Stimulated activated CD4-positive, alpha-beta T cell treated with anti-CD3 and anti-CD28 coated beads, Interleukin-15, amount 100 ng/mL, for 24 hours (primary cell): ENCODE data around the gene PRSS12.

Source experiments
- DNase-seq: peaks from one replicate; pipeline ENCODE4 v3.0.0-alpha.2; 2020

Gene PRSS12

GRCh38 chr4:118356731-118357130 lies 3.9 kb upstream of the PRSS12 start:
- DNase-seq, result no peak

DNA sequence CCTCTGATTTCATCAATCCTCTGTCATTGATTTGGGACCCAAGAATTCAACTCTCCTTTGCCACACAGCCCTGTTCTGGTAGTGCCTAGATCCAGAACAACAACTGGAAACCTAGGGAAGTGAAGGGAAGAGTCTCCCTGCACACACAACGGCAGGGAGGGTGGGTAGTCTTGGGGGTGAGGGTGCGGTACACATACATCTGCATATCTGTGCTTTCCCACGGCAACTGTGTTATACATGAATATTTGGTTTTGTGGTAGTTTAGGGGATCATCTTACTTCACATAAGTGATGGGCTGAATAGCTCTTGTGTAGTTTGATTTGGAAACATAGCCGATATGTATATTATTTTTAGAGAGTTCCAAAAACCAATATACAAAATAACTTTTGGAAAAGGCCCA lies 3.3 kb upstream of the PRSS12 start:
- DNase-seq, result no peak

GRCh38 chr4:118354913-118355312 lies 2.1 kb upstream of the PRSS12 start:
- DNase-seq, result no peak

DNA sequence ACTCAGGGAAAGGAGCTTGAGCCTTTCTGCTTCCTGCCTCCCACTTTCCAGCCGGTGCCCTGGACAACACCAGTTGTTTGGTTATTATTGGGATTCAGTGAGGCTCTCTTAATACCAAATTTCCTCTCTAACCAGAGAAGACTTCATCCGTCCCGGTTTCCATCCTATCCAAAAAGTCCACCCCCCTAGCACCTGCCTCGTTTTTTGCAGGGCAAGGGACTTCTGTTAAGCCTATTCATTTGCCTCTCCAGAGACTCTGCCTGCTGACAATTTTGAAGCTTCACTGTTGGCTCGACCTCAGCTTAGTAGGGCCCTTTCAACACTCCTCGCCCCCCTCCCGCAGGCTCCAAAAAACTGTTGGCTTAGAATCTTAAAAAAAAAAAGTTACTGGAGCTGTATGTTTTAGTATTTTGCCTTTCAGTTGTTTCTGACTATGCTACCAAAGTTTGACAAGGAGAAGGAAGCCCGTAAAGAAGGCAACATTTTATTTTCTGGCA lies 779 bp upstream of the PRSS12 start:
- DNase-seq, result no peak

DNA sequence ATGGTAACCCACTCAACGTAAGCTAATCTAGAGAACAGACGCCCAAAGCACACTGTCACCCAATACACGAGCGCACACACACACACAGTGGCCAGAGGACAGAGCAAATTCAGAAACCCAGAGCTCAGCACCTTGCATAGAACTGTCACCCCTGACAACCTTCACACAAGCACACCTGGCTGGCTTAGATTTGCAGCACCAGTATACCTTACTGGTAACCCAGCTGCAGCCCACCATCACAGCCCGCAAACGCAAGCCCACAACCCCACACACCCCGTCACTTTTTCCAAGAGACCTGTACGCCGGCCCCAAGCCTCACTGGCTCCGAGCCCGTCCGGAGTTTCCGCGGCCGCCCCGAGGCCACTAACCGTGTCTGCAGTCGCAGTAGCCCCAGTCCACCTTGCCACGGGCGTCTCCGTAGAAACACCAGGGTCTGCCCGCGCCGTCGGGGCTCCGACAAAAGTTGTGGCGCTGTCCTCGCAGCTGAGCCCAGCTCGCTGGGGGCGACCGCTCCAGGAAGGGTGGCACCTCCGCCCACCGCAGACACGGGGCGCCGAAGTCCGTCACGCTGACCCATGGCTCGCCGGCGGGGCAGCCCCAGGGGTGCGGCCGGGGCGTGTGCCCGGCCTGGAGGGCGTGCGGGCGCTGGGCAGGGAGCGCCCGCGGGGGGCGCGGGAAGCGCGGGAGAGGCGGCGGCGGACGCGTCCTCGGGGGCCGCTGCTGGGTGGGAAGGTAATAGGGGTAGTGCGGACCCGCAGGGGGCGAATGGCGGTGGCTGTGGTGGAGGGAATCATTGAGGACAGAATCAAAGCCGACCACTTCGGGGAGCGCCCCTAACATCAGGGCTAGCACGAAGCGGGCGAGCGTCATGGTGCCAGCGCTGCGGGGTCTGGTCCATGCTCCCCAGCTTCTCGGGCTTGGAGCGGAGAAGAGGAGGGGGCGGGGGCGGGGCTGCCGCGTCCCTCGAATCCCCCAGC lies 664 bp downstream of the PRSS12 start:
- DNase-seq, result peak; percentile 9

DNA sequence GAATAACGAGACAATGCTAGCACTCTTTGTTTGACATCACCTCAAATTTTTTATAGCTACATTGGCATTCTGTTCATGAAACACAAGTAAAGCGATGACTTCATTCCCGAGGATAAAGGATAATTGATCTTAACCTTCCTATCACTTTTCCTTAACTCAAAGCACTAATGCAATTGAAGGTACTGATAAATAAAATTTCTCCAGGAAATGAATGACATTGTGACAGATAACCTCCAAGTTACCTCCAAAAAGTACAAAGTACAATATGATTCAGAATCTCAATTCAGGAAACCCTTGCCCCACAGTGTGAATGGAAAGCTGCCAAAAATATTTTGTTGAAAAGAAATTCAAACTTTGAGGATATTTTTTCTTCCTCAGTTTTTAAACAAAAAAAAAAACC lies 1.8 kb downstream of the PRSS12 start:
- no peak for DNase-seq

- DNase-seq, result no peak
These were observed 3.9 kb downstream of the PRSS12 start for GRCh38 chr4:118348886-118349285.

DNA sequence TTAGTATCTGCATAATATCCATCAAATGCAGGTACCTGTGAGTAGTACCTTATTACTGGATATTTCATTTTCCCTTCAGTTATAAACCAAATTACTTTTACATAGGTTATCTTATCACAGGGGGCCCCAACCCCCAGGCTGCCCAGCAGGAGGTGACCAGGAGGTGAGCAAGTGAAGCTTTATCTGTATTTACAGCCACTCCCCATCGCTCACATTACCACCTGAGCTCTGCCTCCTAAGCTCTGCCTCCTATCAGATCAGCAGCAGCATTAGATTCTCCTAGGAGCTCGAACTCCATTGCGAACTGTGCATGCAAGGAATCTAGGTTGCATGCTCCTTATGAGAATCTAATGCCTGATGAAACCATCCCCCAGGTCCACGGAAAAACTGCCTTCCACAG lies 6.3 kb downstream of the PRSS12 start:
- DNase-seq, result no peak

DNA sequence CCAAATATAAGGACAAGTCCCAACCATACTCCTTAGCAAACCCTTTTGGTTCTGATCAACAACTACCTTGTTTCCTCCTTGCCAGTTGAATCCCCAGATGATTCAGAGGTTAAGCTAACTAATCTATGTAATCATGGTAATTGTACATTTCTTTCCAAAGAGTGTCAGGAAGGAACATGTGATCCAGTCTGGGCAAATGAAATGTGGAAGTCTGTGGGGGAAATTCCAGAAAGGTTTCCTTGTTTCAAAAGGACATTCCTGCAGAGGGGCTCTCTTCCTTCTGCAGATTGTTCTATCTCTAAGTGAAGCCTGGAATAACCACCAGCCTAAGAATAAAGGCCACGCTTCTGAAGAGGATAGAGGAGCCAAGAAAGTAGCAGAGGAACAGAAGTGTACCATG lies 7.0 kb downstream of the PRSS12 start:
- DNase-seq, result no peak

GRCh38 chr4:118344801-118345200 lies 8.0 kb downstream of the PRSS12 start:
- DNase-seq, result no peak

DNA sequence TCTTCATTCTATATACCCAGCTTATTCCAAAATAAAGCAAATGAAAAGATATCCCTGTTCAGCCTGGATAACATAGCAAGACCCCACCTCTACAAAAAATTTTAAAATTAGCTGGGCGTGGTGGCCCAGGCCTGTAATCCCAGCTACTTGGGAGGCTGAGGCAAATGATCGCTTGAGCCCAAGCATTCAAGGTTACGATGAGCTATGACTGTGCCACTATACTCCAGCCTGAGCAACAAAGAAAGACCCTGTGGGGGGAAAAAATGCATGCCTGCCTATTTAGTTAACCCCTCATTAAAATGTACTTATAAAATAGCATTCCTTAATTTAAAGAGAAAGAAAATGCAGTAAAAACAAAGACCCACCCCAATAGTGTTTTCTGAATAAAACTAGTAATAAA lies 9.3 kb downstream of the PRSS12 start:
- no peak for DNase-seq

GRCh38 chr4:118340109-118340508 lies 12.7 kb downstream of the PRSS12 start:
- DNase-seq, result no peak

- no peak for DNase-seq
These were observed 13.6 kb downstream of the PRSS12 start for GRCh38 chr4:118338981-118339765.

GRCh38 chr4:118338518-118338917 lies 14.3 kb downstream of the PRSS12 start:
- no peak for DNase-seq

GRCh38 chr4:118337954-118338353 lies 14.8 kb downstream of the PRSS12 start:
- DNase-seq, result no peak

- no peak for DNase-seq
These were observed 17.0 kb downstream of the PRSS12 start for GRCh38 chr4:118335774-118336173.

DNA sequence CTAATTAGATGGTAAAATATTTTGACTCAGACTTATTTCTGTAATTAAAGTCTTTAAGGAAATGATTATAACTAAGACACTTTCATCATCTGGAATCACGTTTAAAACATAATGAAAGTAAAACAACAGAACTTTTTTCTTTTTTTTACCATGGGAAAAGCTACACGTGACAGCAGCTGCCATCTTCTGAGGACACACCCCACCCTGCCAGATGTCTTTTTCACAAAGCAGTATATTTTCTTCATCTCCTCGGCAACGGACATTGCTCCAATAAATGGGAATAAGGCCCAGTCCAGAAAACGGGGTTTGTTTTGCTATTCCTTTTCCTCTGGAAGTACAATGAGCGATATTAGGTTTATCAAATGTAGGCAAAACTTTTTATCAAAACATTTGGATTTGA lies 17.5 kb downstream of the PRSS12 start:
- DNase-seq, result no peak

GRCh38 chr4:118331352-118331751 lies 21.5 kb downstream of the PRSS12 start:
- no peak for DNase-seq

GRCh38 chr4:118329849-118330248 lies 23.0 kb downstream of the PRSS12 start:
- DNase-seq, result no peak

DNA sequence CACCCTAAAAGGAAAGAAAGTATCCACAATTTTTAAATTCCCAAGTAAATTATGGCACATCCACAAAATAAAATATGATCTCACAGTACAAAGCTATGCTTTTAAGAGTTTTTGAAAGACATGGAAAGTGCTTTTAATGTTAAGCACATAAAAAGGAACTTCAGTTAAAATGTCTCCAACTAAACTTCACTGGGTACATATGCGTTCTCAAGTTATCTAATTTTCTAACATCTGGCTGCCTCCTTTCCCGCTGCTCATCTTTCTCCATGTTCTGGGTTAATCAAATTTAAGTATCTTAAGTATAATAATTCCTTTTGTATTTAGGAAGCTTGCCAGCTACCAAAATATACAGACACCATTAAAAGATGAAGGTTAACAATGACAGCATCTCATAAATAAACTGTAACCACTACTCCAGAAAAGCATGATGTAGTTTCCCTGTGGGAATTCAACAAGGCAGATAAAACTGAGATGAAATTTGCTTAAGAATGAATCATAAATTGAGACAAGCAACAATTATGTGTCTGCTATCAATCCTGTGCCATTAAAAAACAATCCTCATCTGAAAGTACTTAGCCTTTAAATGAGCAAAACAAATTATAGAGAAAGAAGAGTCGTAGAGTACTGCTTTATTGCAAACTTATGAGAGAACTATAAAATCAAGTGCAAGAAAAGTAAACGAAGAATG lies 25.1 kb downstream of the PRSS12 start:
- no peak for DNase-seq

- no peak for DNase-seq
These were observed 26.2 kb downstream of the PRSS12 start for GRCh38 chr4:118326585-118326984.

- no peak for DNase-seq
These were observed 27.4 kb downstream of the PRSS12 start for GRCh38 chr4:118325431-118325830.

DNA sequence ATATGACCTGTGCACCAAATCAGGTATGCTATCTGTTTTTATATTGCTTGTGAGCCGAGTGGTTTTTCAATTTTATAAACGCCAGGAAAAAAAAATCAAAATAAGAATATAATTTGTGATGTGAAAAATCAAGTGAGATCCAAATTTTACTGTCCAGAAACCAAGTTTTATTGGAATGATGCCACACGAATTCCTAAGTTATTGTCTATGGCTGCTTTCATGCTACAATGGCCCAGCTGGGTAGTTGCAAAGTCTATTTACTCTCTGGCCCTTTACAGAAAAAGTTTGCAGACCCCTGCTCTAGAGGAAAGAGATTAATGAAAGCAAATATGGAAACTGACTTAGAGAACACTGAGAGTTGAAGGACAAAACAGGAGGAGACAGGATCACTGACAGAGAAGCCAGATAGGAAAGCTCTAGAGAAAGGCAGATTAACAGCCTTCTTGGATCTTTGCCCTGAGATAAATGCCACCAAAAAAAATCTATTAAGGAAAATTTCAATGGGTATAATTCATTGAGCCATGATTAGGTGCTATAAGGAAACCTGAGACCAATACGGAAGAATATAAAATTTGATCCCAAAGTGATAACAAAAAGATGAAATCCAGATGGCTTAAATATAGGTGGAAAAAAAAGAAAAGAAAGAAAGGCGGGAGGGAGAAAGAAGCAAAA lies 29.8 kb downstream of the PRSS12 start:
- DNase-seq, result no peak
